Measurements from ENCODE around the gene SPOCK1.
"Not testable (repeated sequence)": the region's sequence is repeated elsewhere in the genome, so short reads cannot be mapped to it uniquely, and the experiment has no call there.

Gene SPOCK1

DNA sequence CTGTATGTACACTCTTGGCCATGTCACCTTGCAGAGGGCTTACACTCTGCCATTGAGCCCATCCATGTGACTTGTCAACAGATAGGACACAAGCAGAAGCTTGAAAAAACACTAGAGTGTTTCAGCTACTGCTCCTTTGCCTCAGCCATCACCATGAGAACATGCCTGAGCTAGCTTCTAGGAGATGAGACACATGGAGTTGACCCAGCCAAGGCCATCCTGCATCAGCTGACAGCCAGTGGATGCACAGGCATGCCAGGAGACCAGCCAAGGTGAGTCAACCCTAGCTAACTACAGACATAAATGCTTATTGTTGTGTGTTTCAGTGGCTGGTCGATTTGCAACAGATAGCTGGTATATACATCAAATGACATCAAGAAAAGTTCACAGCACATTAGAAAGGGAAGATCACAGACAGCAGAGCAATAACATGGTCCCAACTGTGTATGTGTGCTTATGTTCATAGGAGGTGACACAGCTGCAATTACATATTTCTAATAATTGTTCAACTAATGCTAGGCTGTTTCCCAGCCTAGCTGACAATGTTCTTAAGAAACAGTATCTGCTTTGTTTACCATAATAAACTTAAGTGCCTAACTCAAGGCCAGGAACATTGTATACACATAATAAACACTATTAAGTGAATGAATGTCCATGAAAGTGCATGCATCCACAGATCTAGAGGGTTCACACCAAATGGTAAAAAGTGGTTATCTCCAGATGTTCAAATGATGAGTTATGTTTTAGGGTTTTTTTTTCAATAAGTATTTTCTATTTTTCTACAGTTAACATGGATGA lies 105.7 kb downstream of the SPOCK1 start:
- Histone ChIP-seq H3K27me3 (replicated peaks) (no peaks in the 10 kb centered on the region), H3K4me3 (ENCODE audit: low read depth, low read length) (no peak overlapping the region), H3K27ac (no peak overlapping the region), H3K36me3 (replicated peaks) (no peaks in the 10 kb centered on the region)
- DNase-seq = no peak
- TF ChIP-seq, protein P1, sequence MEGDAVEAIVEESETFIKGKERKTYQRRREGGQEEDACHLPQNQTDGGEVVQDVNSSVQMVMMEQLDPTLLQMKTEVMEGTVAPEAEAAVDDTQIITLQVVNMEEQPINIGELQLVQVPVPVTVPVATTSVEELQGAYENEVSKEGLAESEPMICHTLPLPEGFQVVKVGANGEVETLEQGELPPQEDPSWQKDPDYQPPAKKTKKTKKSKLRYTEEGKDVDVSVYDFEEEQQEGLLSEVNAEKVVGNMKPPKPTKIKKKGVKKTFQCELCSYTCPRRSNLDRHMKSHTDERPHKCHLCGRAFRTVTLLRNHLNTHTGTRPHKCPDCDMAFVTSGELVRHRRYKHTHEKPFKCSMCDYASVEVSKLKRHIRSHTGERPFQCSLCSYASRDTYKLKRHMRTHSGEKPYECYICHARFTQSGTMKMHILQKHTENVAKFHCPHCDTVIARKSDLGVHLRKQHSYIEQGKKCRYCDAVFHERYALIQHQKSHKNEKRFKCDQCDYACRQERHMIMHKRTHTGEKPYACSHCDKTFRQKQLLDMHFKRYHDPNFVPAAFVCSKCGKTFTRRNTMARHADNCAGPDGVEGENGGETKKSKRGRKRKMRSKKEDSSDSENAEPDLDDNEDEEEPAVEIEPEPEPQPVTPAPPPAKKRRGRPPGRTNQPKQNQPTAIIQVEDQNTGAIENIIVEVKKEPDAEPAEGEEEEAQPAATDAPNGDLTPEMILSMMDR (IDR thresholded peaks at IDR 0.05; ENCODE audit: low read depth, low read length, missing control alignments) = no peak
- in situ Hi-C loops (cut with HindIII; ENCODE audit: low pct_ligation_motif_present, low sequenced_read_pairs) = no loop called here

DNA sequence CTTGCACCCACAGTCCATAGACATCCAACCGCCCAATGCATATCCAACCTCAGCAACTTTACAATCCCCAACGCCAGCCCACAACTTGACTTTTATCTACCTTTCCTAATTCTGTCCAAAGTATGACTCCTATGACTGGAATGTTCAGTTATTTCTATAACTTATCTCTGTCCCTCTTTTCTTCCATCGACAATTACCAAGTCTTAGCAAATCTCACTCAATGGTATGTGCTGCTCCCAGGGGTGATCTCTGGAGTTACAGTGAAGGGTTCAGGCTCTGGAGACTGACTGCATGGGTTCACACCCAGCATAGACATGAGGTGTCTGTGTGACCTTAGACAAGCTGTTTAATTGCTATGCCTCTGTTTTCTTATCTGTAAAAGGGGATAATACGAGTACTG lies 106.9 kb downstream of the SPOCK1 start:
- in situ Hi-C loops (cut with HindIII; ENCODE audit: low pct_ligation_motif_present, low sequenced_read_pairs) = no loop called here
- Histone ChIP-seq H3K36me3 (replicated peaks) (no peaks in the 10 kb centered on the region), H3K4me3 (ENCODE audit: low read depth, low read length) (no peak overlapping the region), H3K27ac (no peak overlapping the region), H3K27me3 (replicated peaks) (no peaks in the 10 kb centered on the region)
- TF ChIP-seq, protein P1 (IDR thresholded peaks at IDR 0.05; ENCODE audit: low read depth, low read length, missing control alignments) = no peak
- DNase-seq = no peak

DNA sequence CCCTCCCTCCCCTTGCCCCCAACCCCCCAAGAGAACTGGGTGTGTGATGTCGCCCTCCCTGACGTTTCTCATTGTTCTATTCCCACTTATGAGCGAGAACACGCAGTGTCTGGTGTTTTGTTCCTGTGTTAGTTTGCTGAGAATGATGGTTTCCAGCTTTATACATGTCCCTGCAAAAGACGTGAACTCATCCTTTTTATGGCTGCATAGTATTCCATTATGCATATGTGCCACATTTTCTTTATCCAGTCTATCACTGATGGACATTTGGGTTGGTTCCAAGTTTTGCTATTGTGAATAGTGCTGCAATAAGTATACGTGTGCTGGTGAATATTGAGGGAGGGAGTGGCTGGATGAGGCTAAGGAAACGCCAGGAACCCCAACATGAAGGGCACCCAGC lies 108.1 kb downstream of the SPOCK1 start:
- H3K27ac ChIP-seq; DNase-seq; H3K4me3 ChIP-seq (ENCODE audit: low read depth, low read length); H3K36me3 ChIP-seq (replicated peaks); in situ Hi-C loops (cut with HindIII; ENCODE audit: low pct_ligation_motif_present, low sequenced_read_pairs); H3K27me3 ChIP-seq (replicated peaks): not testable (repeated sequence)

DNA sequence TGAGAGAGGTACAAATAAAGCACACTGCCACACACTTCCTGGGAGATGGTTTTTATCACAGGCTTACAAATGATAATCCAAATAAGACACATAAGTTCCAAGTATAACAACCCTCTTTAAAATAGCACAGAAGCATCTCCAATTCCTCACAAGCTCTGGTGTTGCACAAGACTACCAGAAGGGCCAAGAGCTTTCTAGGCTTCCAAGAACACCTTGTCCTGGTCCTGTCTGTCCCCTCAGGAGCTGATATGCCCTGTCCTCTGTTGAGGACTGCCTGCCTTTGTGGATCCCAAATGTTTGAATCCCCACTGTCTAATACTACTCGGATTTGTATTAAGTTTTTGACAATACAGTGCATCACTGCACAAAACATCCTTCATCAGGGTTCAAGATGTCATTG lies 110.1 kb downstream of the SPOCK1 start:
- no peak for DNase-seq
- Histone ChIP-seq H3K27ac (no peak overlapping the region), H3K4me3 (ENCODE audit: low read depth, low read length) (no peak overlapping the region), H3K27me3 (replicated peaks) (no peaks in the 10 kb centered on the region), H3K36me3 (replicated peaks) (no peaks in the 10 kb centered on the region)
- in situ Hi-C loops (cut with HindIII; ENCODE audit: low pct_ligation_motif_present, low sequenced_read_pairs) = no loop called here
- TF ChIP-seq, protein P1 (IDR thresholded peaks at IDR 0.05; ENCODE audit: low read depth, low read length, missing control alignments) = no peak

- Histone ChIP-seq H3K4me3 (ENCODE audit: low read depth, low read length) (no peak overlapping the region), H3K27ac (no peak overlapping the region), H3K36me3 (replicated peaks) (no peaks in the 10 kb centered on the region), H3K27me3 (replicated peaks) (no peaks in the 10 kb centered on the region)
- no peak for DNase-seq
- TF ChIP-seq, protein P1 (IDR thresholded peaks at IDR 0.05; ENCODE audit: low read depth, low read length, missing control alignments) = no peak
- in situ Hi-C loops (cut with HindIII; ENCODE audit: low pct_ligation_motif_present, low sequenced_read_pairs) = no loop called here
These were observed 114.1 kb downstream of the SPOCK1 start for GRCh38 chr5:137385064-137385463.

DNA sequence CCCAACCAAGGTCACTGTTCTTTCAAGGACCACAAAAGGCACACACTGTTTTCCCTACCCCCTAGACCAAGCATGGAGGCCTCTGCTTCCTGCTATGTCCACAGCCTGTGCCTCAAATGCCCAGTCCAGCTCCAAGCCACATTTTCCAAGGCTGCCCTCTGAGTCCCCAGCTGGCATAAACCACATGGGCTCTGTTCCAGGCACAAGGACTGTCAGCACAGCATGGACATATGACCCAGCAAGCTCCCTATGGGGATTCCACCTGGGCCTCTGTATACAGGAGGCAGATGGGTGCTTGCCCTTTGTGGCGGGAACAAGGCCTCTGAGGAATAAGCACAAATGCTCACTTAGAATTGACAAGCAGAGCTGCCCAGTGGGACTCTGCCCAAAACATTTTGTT lies 115.2 kb downstream of the SPOCK1 start:
- in situ Hi-C loops (cut with HindIII; ENCODE audit: low pct_ligation_motif_present, low sequenced_read_pairs) = no loop called here
- Histone ChIP-seq H3K27me3 (replicated peaks) (no peaks in the 10 kb centered on the region), H3K36me3 (replicated peaks) (no peaks in the 10 kb centered on the region), H3K4me3 (ENCODE audit: low read depth, low read length) (no peak overlapping the region), H3K27ac (no peak overlapping the region)
- TF ChIP-seq, protein P1 (IDR thresholded peaks at IDR 0.05; ENCODE audit: low read depth, low read length, missing control alignments) = no peak
- DNase-seq = no peak
